HK-2 (cell line): ENCODE measurements around the gene GRAMD1A.

Source experiments
- DNase-seq: peaks from one replicate; pipeline ENCODE4 v3.0.0-alpha.2; 2018; ENCODE audit not compliant: unreplicated experiment

The GRAMD1A gene

DNA sequence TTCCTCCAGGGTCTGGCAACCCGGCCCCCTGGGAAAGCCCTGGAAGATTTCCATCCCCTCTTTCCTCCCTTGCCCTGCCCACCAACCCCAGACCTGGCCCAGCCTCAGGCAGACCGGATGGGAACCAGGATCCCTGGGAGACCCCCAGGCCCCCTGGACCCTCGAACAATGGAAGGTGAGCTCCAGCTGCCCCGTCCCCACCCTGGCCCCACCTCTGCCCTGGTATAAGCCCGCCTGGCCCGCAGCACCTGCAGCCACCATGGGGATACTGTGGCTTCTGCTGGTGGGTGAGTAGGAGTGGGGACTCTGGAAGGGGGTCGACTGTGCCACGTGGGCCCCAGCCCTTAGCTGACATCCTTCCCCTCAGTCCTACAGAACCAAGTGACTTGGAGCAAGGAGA, 73.8 kb downstream of the GRAMD1A start:
- no peak for DNase-seq

DNA sequence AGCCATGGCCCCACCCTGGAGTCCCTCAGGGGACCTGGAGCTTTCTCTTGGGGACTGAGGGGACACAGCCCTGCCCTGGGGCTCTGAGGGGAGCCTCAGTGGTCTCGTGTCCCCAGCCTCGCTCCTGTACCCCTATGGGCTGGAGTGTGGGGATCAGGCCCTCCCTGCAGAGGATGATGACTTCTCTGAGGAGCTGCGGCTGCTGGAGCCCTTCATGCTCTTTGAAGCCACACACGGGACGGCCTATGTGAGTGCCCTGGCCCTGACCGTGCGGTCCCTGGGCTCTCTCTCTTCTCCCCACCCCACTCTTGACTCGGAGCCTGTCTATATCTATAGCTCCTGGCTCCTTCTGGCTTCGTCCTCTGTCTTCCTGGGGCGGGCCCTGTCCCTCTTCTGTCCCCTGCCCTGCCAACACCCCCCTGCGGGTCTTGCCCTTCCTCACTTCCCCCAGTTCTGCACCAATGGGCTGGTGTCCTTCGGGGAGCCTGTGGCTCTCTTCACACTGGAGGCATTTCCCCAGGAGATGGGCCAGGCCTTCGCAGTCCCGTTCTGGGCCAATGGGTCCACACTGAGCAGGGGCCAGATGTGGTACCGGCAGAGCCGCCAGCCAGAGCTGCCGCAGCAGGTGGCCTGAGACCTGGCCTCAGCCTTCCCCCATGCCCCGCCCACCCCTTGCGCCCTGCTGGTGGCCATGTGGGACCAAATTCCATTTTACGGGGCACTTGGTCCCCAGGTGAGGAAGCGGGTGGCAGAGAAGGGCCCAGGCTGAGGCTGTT, 74.5 kb downstream of the GRAMD1A start:
- DNase-seq: no peak

DNA sequence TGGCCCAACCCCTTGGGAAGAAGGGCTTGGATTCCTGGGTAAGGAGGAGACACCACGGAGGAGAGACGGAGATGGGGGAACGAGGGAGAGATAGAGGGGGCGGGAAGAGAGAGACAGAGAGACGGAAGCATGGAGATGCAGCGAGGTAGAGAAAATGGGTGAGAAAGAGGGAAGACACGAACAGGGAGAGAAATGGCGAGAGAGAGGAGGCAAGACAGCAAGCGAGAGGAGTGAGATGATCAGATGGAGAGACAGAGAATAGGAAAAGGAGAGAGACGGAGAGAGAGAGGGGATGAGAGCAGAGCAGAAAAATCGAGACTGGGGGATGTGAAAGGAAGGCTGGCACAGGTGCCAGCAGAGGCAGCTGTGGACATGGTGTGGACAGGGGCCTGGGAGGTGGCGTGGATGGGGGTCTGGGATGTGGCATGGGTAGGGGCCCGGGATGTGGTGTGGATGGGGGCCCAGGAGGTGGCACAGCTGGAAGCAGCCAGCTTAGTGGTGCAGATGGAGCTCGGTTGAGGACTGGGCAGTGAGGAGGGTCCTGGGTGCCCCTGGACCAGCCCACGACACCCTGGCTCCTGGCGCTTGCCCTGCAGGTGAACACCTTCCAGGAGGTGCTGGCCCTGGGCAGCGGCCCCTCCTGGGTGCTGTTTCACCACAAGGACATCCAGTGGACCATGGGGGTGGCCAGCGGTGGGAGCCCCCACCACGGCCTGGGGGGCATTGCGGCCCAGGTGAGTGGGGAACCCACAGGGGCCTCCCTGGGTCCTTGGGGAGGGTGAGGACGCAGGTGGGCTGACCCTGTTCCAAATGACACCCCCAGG, 75.3 kb downstream of the GRAMD1A start:
- DNase-seq: no peak

DNA sequence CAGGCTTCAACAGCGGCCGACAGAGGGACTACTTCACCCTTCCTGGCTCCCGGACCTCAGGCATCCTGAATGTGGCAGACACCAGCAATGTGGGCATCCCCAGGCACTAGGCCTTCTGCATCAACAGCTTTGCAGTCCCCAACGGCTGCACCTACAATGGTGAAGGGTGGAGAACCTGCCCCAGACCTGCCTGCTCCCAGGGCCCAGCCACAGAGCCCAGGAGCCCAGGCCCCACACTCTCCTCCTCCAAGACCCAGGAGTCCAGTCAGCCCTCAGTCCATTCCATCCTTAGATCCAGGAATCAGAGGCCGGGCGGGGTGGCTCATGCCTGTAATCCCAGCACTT, 75.9 kb downstream of the GRAMD1A start:
- no peak for DNase-seq
